Psoas muscle (tissue), 8 donors: ENCODE results near the gene RXFP1. TPM values are rescaled to one million over a fixed set of nuclear protein-coding genes. Genes with fewer than 3 reads are reported as not detected.

ENCODE experiments used
- ATAC-seq, 4 donors: fragments of 200-7000 bp; cut with Tn5 transposase; one replicate each; pipeline ENCODE4 v1.9.1; 2020; ENCODE audit warnings: moderate library complexity in 3 of 4, mild to moderate bottlenecking in 2 of 4
- DNase-seq, 2 donors: peaks; one replicate each; pipeline ENCODE4 v3.0.0-alpha.2; 2020
- H3K27ac ChIP-seq: fragments of 200-600 bp; one replicate; pipeline ENCODE4 v1.8.0; 2022
- H3K27me3 ChIP-seq, 3 donors: fragments of 200-600 bp in 1 of 3; one replicate each; pipeline versions ENCODE4 v1.6.1 to v1.8.0; 2013 to 2022; ENCODE audit warnings: low read length in 2 of 3, mild to moderate bottlenecking in 2 of 3, moderate library complexity in 1 of 3; ENCODE audit not compliant: insufficient read depth in 3 of 3
- H3K36me3 ChIP-seq, 2 donors: fragments of 200-600 bp in 1 of 2; one replicate each; pipeline versions ENCODE4 v1.6.1 to v1.8.0; 2013 to 2022; ENCODE audit warnings: low read depth in 1 of 2, mild to moderate bottlenecking in 1 of 2, moderate library complexity in 1 of 2; ENCODE audit not compliant: insufficient read depth in 1 of 2
- H3K4me1 ChIP-seq: fragments of 200-600 bp; one replicate; pipeline ENCODE4 v1.8.0; 2022
- H3K4me3 ChIP-seq: fragments of 200-600 bp; one replicate; pipeline ENCODE4 v1.8.0; 2022; ENCODE audit warnings: mild to moderate bottlenecking
- H3K9me3 ChIP-seq: fragments of 200-600 bp; one replicate; pipeline ENCODE4 v1.8.0; 2022
- CTCF ChIP-seq: fragments of 200-600 bp; IDR thresholded peaks from one replicate; pipeline ENCODE4 v1.8.0; 2022; ENCODE audit warnings: antibody characterized with exemption
- WGBS, 3 donors: extraction: QIAGEN DNeasy Blood & Tissue Kit; methylation state at CpG; one replicate each; pipeline versions ENCODE4 v1.1.6 to v1.1.7; 2013; 5-methylcytosine and 5-hydroxymethylcytosine counted together
- intact Hi-C, 2 donors: fragments of 100-400 bp; cut with DNase I; formaldehyde crosslinking; loops; one replicate each; pipeline versions ENCODE4 v1.11.0 to v1.14.2; 2022
- polyA plus RNA-seq, 3 donors: library from polyadenylated mRNA; stranded (reverse); fragments of 200-250 nt; gene quantifications; one replicate each; pipeline ENCODE4 v1.2.3, GENCODE V29; 2013
- total RNA-seq, 4 donors: library from RNA; stranded (reverse); fragmentation: NEBNext Ultra II Directional in 2 of 4; extraction: Animal tissue kit (Norgen Biotek cat#: 25700) in 2 of 4; gene quantifications; one replicate each; pipeline versions ENCODE4 v1.2.1 to v1.2.4, GENCODE V29; 2021 to 2023
- donor health status: healthy with polysubstance abuse.
- donor health status: DM: no; HTN: no; CAD: no; lungs with moderate emphysema.
- donor health status: Bipolar disorder and iron deficiency.
- donor health status: healthy.
- donor health status: DM: yes; HTN: yes; CAD: no.
- donor health status: DM: no; HTN: no; CAD: no.
- donor health status: DM: no; HTN: no; CAD: no.
- donor health status: DM: yes; HTN: yes; CAD: no.

Gene RXFP1
- total and polyA plus RNA-seq, 7 donors: 0.01 TPM; not detected in 6

- H3K9me3 ChIP-seq: no peaks in the 10 kb centered on the region
- no peaks in the 10 kb centered on the region for H3K36me3 ChIP-seq
- no peaks in the 10 kb centered on the region for H3K4me1 ChIP-seq
- H3K27ac ChIP-seq: no peak overlapping the region
- H3K27me3 ChIP-seq: no peaks in the 10 kb centered on the region
- no peak for DNase-seq
- no peak for TF ChIP-seq CTCF
- H3K4me3 ChIP-seq: no peak overlapping the region
- no peak for ATAC-seq
- intact Hi-C loops: no loop called here
- WGBS, 3 donors: 77 to 82% (median 78%) methylated on average over 4 of the region's 4 CpGs
These were observed 17.2 kb downstream of the RXFP1 start for GRCh38 chr4:158538911-158539310.

GRCh38 chr4:158540125-158540907 lies 18.6 kb downstream of the RXFP1 start:
- H3K36me3 ChIP-seq: no peaks in the 10 kb centered on the region
- no peak for TF ChIP-seq CTCF
- WGBS, 3 donors: 73 to 75% (median 74%) methylated on average over 9 of the region's 9 CpGs
- no peak overlapping the region for H3K27ac ChIP-seq
- H3K9me3 ChIP-seq: no peaks in the 10 kb centered on the region
- no peaks in the 10 kb centered on the region for H3K4me1 ChIP-seq
- DNase-seq: no peak
- intact Hi-C loops: no loop called here
- H3K4me3 ChIP-seq: no peak overlapping the region
- ATAC-seq: no peak
- no peaks in the 10 kb centered on the region for H3K27me3 ChIP-seq

- no peaks in the 10 kb centered on the region for H3K4me1 ChIP-seq
- DNase-seq: no peak
- intact Hi-C loops: no loop called here
- no peaks in the 10 kb centered on the region for H3K9me3 ChIP-seq
- WGBS, 3 donors: 84 to 90% (median 85%) methylated on average over 5 of the region's 5 CpGs
- no peak for ATAC-seq
- no peak overlapping the region for H3K27ac ChIP-seq
- TF ChIP-seq CTCF: no peak
- no peaks in the 10 kb centered on the region for H3K36me3 ChIP-seq
- no peaks in the 10 kb centered on the region for H3K27me3 ChIP-seq
- H3K4me3 ChIP-seq: no peak overlapping the region
These were observed 19.8 kb downstream of the RXFP1 start for GRCh38 chr4:158541506-158541905.

- no peak for TF ChIP-seq CTCF
- no peak for DNase-seq
- intact Hi-C loops: no loop called here
- WGBS, 3 donors: 82 to 97% (median 85%) methylated on average over 1 of the region's 1 CpG
- Histone ChIP-seq H3K4me1 (no peaks in the 10 kb centered on the region), H3K27ac (no peak overlapping the region), H3K4me3 (no peak overlapping the region), H3K27me3 (no peaks in the 10 kb centered on the region), H3K9me3 (no peaks in the 10 kb centered on the region), H3K36me3 (no peaks in the 10 kb centered on the region)
- ATAC-seq: no peak
These were observed 21.5 kb downstream of the RXFP1 start for GRCh38 chr4:158543191-158543590.

- 96 to 98% (median 98%) methylated on average over 1 of the region's 1 CpG for WGBS, 3 donors
- ATAC-seq (no peak), DNase-seq (no peak)
- H3K4me3 ChIP-seq: no peak overlapping the region
- H3K4me1 ChIP-seq: no peaks in the 10 kb centered on the region
- H3K27me3 ChIP-seq: no peaks in the 10 kb centered on the region
- H3K27ac ChIP-seq: no peak overlapping the region
- intact Hi-C loops: no loop called here
- no peak for TF ChIP-seq CTCF
- H3K36me3 ChIP-seq: no peaks in the 10 kb centered on the region
- no peaks in the 10 kb centered on the region for H3K9me3 ChIP-seq
These were observed 22.5 kb downstream of the RXFP1 start for GRCh38 chr4:158544141-158544540.
